ENCODE data around the gene GRHL1.

Gene GRHL1

DNA sequence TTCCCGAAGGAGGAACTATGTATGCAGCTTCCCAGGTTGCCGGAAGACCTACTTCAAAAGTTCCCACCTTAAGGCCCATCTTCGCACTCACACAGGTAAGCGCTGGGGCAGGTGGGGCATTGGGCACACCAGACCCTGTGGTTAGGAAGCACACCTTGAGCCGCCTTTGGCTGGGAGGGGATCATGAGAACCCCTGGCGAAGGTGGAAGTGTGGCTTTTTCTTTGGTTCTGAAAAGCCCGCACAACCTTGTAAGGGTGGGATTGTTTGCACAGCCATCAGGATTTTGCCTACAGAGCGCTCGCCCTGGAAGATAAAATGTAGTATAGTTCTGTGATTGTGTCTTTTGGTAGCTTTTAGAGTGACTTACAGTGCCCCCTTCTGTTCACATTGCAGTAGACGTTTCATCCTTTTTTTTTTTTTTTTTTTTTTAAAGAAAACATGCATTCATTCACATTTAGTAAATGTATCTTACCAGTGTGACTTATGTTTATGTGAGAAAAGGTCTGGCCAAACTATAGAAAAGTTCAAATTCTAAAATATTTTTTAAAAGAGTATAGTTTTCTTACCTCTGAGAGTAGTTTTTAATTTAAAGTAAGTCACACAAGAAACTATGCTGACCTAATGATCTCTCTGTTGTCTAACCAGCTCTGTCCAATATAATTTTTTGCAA, 97.1 kb downstream of the GRHL1 start:
- no peak for DNase-seq (ENCODE audit: extremely low read depth, low read depth)
- no peak overlapping the region for H3K4me3 ChIP-seq (replicated peaks; ENCODE audit: low read depth, low read length)
- TF ChIP-seq, protein P1, sequence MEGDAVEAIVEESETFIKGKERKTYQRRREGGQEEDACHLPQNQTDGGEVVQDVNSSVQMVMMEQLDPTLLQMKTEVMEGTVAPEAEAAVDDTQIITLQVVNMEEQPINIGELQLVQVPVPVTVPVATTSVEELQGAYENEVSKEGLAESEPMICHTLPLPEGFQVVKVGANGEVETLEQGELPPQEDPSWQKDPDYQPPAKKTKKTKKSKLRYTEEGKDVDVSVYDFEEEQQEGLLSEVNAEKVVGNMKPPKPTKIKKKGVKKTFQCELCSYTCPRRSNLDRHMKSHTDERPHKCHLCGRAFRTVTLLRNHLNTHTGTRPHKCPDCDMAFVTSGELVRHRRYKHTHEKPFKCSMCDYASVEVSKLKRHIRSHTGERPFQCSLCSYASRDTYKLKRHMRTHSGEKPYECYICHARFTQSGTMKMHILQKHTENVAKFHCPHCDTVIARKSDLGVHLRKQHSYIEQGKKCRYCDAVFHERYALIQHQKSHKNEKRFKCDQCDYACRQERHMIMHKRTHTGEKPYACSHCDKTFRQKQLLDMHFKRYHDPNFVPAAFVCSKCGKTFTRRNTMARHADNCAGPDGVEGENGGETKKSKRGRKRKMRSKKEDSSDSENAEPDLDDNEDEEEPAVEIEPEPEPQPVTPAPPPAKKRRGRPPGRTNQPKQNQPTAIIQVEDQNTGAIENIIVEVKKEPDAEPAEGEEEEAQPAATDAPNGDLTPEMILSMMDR (IDR thresholded peaks at IDR 0.05; ENCODE audit: low read depth, low read length, missing control alignments), result peak; percentile 55
